Measurements from ENCODE around the gene LIN37.
"Not testable (repeated sequence)": the region's sequence is repeated elsewhere in the genome, so short reads cannot be mapped to it uniquely, and the experiment has no call there.

Gene LIN37

GRCh38 chr19:35767288-35768081 lies 19.1 kb downstream of the LIN37 start:
- TF ChIP-seq POU6F1 (CRISPR knock-in tag; IDR thresholded peaks at IDR 0.05; ENCODE audit: borderline replicate concordance, low read depth), result no peak
- TF ChIP-seq OSR1 (CRISPR knock-in tag; IDR thresholded peaks at IDR 0.05), result no peak
- no peak for TF ChIP-seq CREB5 (CRISPR knock-in tag; IDR thresholded peaks at IDR 0.05; ENCODE audit: low read depth)
- no peak for TF ChIP-seq ZNF8 (CRISPR knock-in tag; IDR thresholded peaks at IDR 0.05)
- TF ChIP-seq TOX (CRISPR knock-in tag; IDR thresholded peaks at IDR 0.05; ENCODE audit: borderline replicate concordance), result no peak
- no peak for TF ChIP-seq ZC3H10 (CRISPR knock-in tag; IDR thresholded peaks at IDR 0.05)
- TF ChIP-seq ESRRG (CRISPR knock-in tag; IDR thresholded peaks at IDR 0.05), result no peak
- TF ChIP-seq PPARA (CRISPR knock-in tag; IDR thresholded peaks at IDR 0.05; ENCODE audit: borderline replicate concordance), result no peak
- no peak for TF ChIP-seq ISL1 (CRISPR knock-in tag; IDR thresholded peaks at IDR 0.05)
- no peak for TF ChIP-seq TSHZ2 (CRISPR knock-in tag; IDR thresholded peaks at IDR 0.05)
- TF ChIP-seq GLIS3 (CRISPR knock-in tag; IDR thresholded peaks at IDR 0.05), result no peak
- no peak for TF ChIP-seq ZFP30 (CRISPR knock-in tag; IDR thresholded peaks at IDR 0.05)
- no peak for TF ChIP-seq CSRNP3 (CRISPR knock-in tag; IDR thresholded peaks at IDR 0.05)
- TF ChIP-seq RARB (CRISPR knock-in tag; IDR thresholded peaks at IDR 0.05), result no peak
- ATAC-seq, result no peak; the same call in 2 of the 3 replicates

- no peak for TF ChIP-seq OSR1 (CRISPR knock-in tag; IDR thresholded peaks at IDR 0.05)
- no peak for TF ChIP-seq ISL1 (CRISPR knock-in tag; IDR thresholded peaks at IDR 0.05)
- TF ChIP-seq GLIS3 (CRISPR knock-in tag; IDR thresholded peaks at IDR 0.05), result no peak
- no peak for TF ChIP-seq CREB5 (CRISPR knock-in tag; IDR thresholded peaks at IDR 0.05; ENCODE audit: low read depth)
- TF ChIP-seq CSDC2 (CRISPR knock-in tag; IDR thresholded peaks at IDR 0.05), result no peak
- no peak for TF ChIP-seq ZFP30 (CRISPR knock-in tag; IDR thresholded peaks at IDR 0.05)
- TF ChIP-seq ZFP3 (CRISPR knock-in tag; IDR thresholded peaks at IDR 0.05), result no peak
- no peak for TF ChIP-seq ZNF8 (CRISPR knock-in tag; IDR thresholded peaks at IDR 0.05)
- no peak for TF ChIP-seq ZNF70 (CRISPR knock-in tag; IDR thresholded peaks at IDR 0.05)
- TF ChIP-seq TCF4 (CRISPR knock-in tag; IDR thresholded peaks at IDR 0.05; ENCODE audit: borderline replicate concordance), result no peak
- no peak for TF ChIP-seq ARNTL (CRISPR knock-in tag; IDR thresholded peaks at IDR 0.05; ENCODE audit: borderline replicate concordance, low read depth)
- TF ChIP-seq ZC3H10 (CRISPR knock-in tag; IDR thresholded peaks at IDR 0.05), result no peak
- TF ChIP-seq ZNF565 (CRISPR knock-in tag; conservative IDR thresholded peaks at IDR 0.05; ENCODE audit: low read depth), result no peak
- no peak for TF ChIP-seq TSHZ2 (CRISPR knock-in tag; IDR thresholded peaks at IDR 0.05)
- no peak for TF ChIP-seq SNAI2 (CRISPR knock-in tag; IDR thresholded peaks at IDR 0.05)
- no peak for TF ChIP-seq RARB (CRISPR knock-in tag; IDR thresholded peaks at IDR 0.05)
- no peak for TF ChIP-seq ESRRG (CRISPR knock-in tag; IDR thresholded peaks at IDR 0.05)
- no peak for TF ChIP-seq PPARA (CRISPR knock-in tag; IDR thresholded peaks at IDR 0.05; ENCODE audit: borderline replicate concordance)
- no peak for TF ChIP-seq BACH2 (CRISPR knock-in tag; IDR thresholded peaks at IDR 0.05; ENCODE audit: borderline replicate concordance)
- no peak for TF ChIP-seq POU6F1 (CRISPR knock-in tag; IDR thresholded peaks at IDR 0.05; ENCODE audit: borderline replicate concordance, low read depth)
- ATAC-seq, result no peak
These were observed 19.7 kb downstream of the LIN37 start for GRCh38 chr19:35768082-35768421.

- not testable (repeated sequence) for ATAC-seq
These were observed 24.0 kb downstream of the LIN37 start for GRCh38 chr19:35772362-35772761.
